GM12873 (cell line): ENCODE measurements around the gene ZNF3.

Source experiments
- CTCF ChIP-seq: IDR thresholded peaks from 2 replicates; pipeline ENCODE4 v1.5.1; 2012; ENCODE audit warnings: low read depth, mild to moderate bottlenecking, moderate library complexity, low read length, control low read depth; ENCODE audit not compliant: insufficient read depth; ENCODE audit errors: missing control alignments

Gene ZNF3

GRCh38 chr7:100090527-100091410 lies 9.2 kb upstream of the ZNF3 start:
- TF ChIP-seq CTCF = no peak

- TF ChIP-seq CTCF = no peak
Observed at GRCh38 chr7:100089458-100090196, 8.1 kb upstream of the ZNF3 start.

GRCh38 chr7:100088621-100089457 lies 7.3 kb upstream of the ZNF3 start, which contains the start of gene COPS6:
TSS of gene COPS6 (plus strand) at chr7:100088969. CDS start at chr7:100088991, 22 bp downstream.
- TF ChIP-seq CTCF = no peak

GRCh38 chr7:100088095-100088620 lies 6.6 kb upstream of the ZNF3 start:
- TF ChIP-seq CTCF = no peak

GRCh38 chr7:100087055-100087750 lies 5.7 kb upstream of the ZNF3 start:
- TF ChIP-seq CTCF = no peak

- TF ChIP-seq CTCF = no peak
Observed at GRCh38 chr7:100085515-100085914, 4.0 kb upstream of the ZNF3 start.
